OCI-LY3 (cell line): ENCODE measurements around the gene GGT1.
"Not testable (repeated sequence)": the region's sequence is repeated elsewhere in the genome, so short reads cannot be mapped to it uniquely, and the experiment has no call there.

Source experiments
- EZH2phosphoT487 ChIP-seq: fragments of 200-600 bp; shearing (Covaris generic); IDR thresholded peaks from 2 replicates; pipeline ENCODE4 v1.6.1; 2018; ENCODE audit warnings: antibody characterized with exemption, mixed run types, low read depth
- TF ChIP-seq, protein P1 (sequence below): fragments of 200-600, 300-600 bp; sonication (generic); IDR thresholded peaks from 2 replicates; pipeline ENCODE4 v1.5.1; 2014; ENCODE audit warnings: antibody characterized with exemption, low read length, low read depth

DNA sequence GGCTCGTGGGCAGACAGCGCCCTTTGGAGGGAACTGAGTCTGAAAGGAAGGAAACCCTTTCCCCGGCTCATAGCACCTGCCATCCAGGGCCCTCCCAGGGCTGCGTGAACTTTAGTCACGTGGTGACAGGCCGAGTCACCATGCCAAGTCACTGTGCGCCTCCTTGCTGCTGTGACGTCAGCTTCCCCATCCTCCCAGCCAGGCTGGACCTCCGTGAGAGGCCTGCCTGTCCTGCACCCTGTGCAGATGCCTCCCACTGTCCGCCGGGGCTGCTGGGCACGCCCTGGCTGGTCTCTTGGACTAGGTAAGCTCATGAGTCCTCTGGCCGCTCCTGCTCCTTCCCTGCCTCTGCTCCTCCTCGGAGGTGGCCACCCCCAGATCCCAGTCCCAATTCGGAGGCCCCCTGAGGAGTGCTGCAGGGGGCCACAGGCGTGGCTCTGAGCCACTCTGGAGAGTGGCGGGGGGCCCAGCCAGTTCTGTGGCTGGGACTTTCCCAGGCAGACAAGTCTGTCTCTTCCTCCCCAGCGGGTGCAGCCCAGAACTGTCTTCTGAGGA, 4.5 kb downstream of the GGT1 start:
- TF ChIP-seq EZH2phosphoT487: not testable (repeated sequence)
- TF ChIP-seq, protein P1, sequence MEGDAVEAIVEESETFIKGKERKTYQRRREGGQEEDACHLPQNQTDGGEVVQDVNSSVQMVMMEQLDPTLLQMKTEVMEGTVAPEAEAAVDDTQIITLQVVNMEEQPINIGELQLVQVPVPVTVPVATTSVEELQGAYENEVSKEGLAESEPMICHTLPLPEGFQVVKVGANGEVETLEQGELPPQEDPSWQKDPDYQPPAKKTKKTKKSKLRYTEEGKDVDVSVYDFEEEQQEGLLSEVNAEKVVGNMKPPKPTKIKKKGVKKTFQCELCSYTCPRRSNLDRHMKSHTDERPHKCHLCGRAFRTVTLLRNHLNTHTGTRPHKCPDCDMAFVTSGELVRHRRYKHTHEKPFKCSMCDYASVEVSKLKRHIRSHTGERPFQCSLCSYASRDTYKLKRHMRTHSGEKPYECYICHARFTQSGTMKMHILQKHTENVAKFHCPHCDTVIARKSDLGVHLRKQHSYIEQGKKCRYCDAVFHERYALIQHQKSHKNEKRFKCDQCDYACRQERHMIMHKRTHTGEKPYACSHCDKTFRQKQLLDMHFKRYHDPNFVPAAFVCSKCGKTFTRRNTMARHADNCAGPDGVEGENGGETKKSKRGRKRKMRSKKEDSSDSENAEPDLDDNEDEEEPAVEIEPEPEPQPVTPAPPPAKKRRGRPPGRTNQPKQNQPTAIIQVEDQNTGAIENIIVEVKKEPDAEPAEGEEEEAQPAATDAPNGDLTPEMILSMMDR: not testable (repeated sequence)
